Hepatocyte (in vitro differentiated cells): ENCODE results near the gene PAWR. TPM values are rescaled to one million over a fixed set of nuclear protein-coding genes. Genes with fewer than 3 reads are reported as not detected.
A peak's percentile ranks its signal among the peaks of the same experiment; 100 is the strongest.
"Not testable (repeated sequence)": the region's sequence is repeated elsewhere in the genome, so short reads cannot be mapped to it uniquely, and the experiment has no call there.

Experiments
- DNase-seq: peaks from one replicate; pipeline ENCODE4 v3.0.0-alpha.2; 2016; ENCODE audit warnings: low spot score
- H2AFZ ChIP-seq: fragments of 200-600 bp; sonication (generic); 2 replicates; pipeline ENCODE4 v1.6.0; 2016; ENCODE audit warnings: antibody characterized with exemption, mild to moderate bottlenecking
- H3K27ac ChIP-seq: fragments of 200-600 bp; sonication (generic); 2 replicates; pipeline ENCODE4 v1.5.1; 2016; ENCODE audit warnings: mild to moderate bottlenecking
- H3K27me3 ChIP-seq: fragments of 200-600 bp; sonication (generic); 2 replicates; pipeline ENCODE4 v1.6.1; 2016
- H3K36me3 ChIP-seq: fragments of 200-600 bp; sonication (generic); replicated peaks from 2 replicates; pipeline ENCODE4 v1.5.1; 2016; ENCODE audit warnings: low read depth; ENCODE audit not compliant: insufficient read depth
- H3K4me1 ChIP-seq: fragments of 200-600 bp; sonication (generic); 2 replicates; pipeline ENCODE4 v1.5.1; 2016; ENCODE audit warnings: mild to moderate bottlenecking, moderate library complexity; ENCODE audit not compliant: insufficient read depth
- H3K4me2 ChIP-seq: fragments of 200-600 bp; sonication (generic); 2 replicates; pipeline ENCODE4 v1.6.0; 2016
- H3K4me3 ChIP-seq: fragments of 200-600 bp; sonication (generic); 2 replicates; pipeline ENCODE4 v1.5.1; 2016; ENCODE audit warnings: mild to moderate bottlenecking
- H3K79me2 ChIP-seq: fragments of 200-600 bp; sonication (generic); 2 replicates; pipeline ENCODE4 v1.6.0; 2017; ENCODE audit warnings: mild to moderate bottlenecking
- H3K9me2 ChIP-seq: fragments of 200-600 bp; sonication (generic); replicated peaks from 2 replicates; pipeline ENCODE4 v1.6.0; 2017; ENCODE audit warnings: mild to moderate bottlenecking; ENCODE audit not compliant: insufficient read depth
- H3K9me3 ChIP-seq: fragments of 200-600 bp; sonication (generic); 2 replicates; pipeline ENCODE4 v1.5.1; 2016; ENCODE audit warnings: low read depth, mild to moderate bottlenecking
- H4K20me1 ChIP-seq: fragments of 200-600 bp; sonication (generic); 2 replicates; pipeline ENCODE4 v1.6.0; 2016; ENCODE audit warnings: mild to moderate bottlenecking; ENCODE audit not compliant: insufficient read depth, poor library complexity, severe bottlenecking
- EZH2 ChIP-seq: fragments of 200-600 bp; sonication (generic); IDR thresholded peaks from 2 replicates; pipeline ENCODE4 v1.6.1; 2016; ENCODE audit warnings: antibody characterized with exemption, mild to moderate bottlenecking, borderline replicate concordance
- EZH2phosphoT487 ChIP-seq: fragments of 200-600 bp; sonication (generic); IDR thresholded peaks from one replicate; pipeline ENCODE4 v1.6.1; 2018; ENCODE audit warnings: antibody characterized with exemption, mild to moderate bottlenecking, low read depth, moderate library complexity; ENCODE audit not compliant: unreplicated experiment, severe bottlenecking
- WGBS: methylation state at CpG from one replicate; pipeline ENCODE4 v1.1.6; 2016; ENCODE audit warnings: low lambda C conversion rate; ENCODE audit errors: missing lambda C conversion rate; 5-methylcytosine and 5-hydroxymethylcytosine counted together
- polyA plus RNA-seq: library from polyadenylated mRNA; unstranded; fragments of >200 nt; fragmentation: Nextera tagmentation; extraction: Ambion mirVana; gene quantifications from 2 replicates; pipeline ENCODE4 v1.2.1, GENCODE V29; 2016
- total RNA-seq: library from RNA; depleted of rRNA; stranded (reverse); fragments of >200 nt; gene quantifications from 2 replicates; pipeline ENCODE4 v1.2.3, GENCODE V29; 2014
- TF ChIP-seq, protein P1 (sequence below): fragments of 200-600 bp; sonication (generic); IDR thresholded peaks from 2 replicates; pipeline ENCODE4 v1.5.1; 2016; ENCODE audit warnings: antibody characterized with exemption, mild to moderate bottlenecking; ENCODE audit not compliant: poor library complexity

Gene PAWR
- total and polyA plus RNA-seq, 2 experiments from 2014 or later: 40.5 to 54.9 TPM

DNA sequence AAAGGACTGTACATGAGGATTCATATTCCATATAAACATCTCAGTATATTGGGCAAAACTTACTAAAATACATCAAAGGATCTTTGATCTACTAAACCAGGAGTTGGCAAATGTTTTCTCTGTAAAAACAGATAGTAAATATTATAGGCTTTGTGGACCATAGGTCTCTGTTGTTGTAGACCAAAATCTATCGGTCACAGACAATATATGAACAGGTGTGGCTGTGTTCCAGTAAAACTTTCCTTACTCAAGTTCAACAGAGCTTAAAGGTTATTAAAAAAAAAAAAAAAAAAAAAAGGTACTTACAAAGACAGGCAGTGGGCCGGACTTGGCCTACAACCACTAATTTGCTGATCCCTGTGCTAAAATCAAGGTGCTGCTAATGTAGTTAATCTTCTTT is 40.3 kb downstream of the PAWR start:
- Histone ChIP-seq H2AFZ (no peak overlapping the region), H3K4me1 (no peaks in the 10 kb centered on the region), H3K27me3 (no peaks in the 10 kb centered on the region), H3K36me3 (no peaks in the 10 kb centered on the region), H3K79me2 (peaks cover 87% of the 10 kb centered on the region), H3K4me2 (no peak overlapping the region), H4K20me1 (no peaks in the 10 kb centered on the region), H3K9me3 (no peaks in the 10 kb centered on the region), H3K27ac (no peak overlapping the region), H3K9me2 (no peaks in the 10 kb centered on the region), H3K4me3 (no peak overlapping the region)
- no peak for DNase-seq
- WGBS: 72% methylated on average over 2 of the region's 2 CpGs
- TF ChIP-seq EZH2phosphoT487: no peak
- TF ChIP-seq, protein P1, sequence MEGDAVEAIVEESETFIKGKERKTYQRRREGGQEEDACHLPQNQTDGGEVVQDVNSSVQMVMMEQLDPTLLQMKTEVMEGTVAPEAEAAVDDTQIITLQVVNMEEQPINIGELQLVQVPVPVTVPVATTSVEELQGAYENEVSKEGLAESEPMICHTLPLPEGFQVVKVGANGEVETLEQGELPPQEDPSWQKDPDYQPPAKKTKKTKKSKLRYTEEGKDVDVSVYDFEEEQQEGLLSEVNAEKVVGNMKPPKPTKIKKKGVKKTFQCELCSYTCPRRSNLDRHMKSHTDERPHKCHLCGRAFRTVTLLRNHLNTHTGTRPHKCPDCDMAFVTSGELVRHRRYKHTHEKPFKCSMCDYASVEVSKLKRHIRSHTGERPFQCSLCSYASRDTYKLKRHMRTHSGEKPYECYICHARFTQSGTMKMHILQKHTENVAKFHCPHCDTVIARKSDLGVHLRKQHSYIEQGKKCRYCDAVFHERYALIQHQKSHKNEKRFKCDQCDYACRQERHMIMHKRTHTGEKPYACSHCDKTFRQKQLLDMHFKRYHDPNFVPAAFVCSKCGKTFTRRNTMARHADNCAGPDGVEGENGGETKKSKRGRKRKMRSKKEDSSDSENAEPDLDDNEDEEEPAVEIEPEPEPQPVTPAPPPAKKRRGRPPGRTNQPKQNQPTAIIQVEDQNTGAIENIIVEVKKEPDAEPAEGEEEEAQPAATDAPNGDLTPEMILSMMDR: no peak
- TF ChIP-seq EZH2: no peak

DNA sequence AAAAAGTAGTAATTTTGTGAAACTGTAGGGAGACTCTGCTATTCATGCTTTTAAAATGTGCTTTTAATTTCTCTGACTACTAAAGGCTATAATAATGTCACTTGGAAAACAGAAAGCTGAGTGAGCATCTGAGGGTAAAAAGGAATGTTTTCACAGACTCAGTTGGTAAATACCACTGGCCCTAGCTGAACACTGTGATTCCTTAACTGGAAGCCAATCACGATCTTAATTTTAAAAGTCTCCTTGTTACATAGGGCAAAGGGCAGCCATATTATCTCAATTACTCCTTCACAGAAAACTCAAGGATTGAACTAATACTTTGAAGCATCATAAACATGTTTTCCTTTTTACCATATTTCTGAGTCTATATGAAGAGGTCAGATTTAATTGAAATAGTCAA is 41.9 kb downstream of the PAWR start:
- Histone ChIP-seq H3K79me2 (peaks cover 80% of the 10 kb centered on the region), H2AFZ (no peak overlapping the region), H3K27ac (no peak overlapping the region), H3K4me1 (peaks cover 4% of the 10 kb centered on the region), H3K27me3 (no peaks in the 10 kb centered on the region), H3K4me3 (no peak overlapping the region), H3K4me2 (peak overlapping the region; percentile 46), H3K9me3 (no peaks in the 10 kb centered on the region), H4K20me1 (no peaks in the 10 kb centered on the region), H3K36me3 (no peaks in the 10 kb centered on the region), H3K9me2 (no peaks in the 10 kb centered on the region)
- DNase-seq: no peak
- WGBS: 59% methylated on average over 1 of the region's 1 CpG
- TF ChIP-seq, protein P1: no peak
- TF ChIP-seq EZH2phosphoT487: no peak
- no peak for TF ChIP-seq EZH2

DNA sequence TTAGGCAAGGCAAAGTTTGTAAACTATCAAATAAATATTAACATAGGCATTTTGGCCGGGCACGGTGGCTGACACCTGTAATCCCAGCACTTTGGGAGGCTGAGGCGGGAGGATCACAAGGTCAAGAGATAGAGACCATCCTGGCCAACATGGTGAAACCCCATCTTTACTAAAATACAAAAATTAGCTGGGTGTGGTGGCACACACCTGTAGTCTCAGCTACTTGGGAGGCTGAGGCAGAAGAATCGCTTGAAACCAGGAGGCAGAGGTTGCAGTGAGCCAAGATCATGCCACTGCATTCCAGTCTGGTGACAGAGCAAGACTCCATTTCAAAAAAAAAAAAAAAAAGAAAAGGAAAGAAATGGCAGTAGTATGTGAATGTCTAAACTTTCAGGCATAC is 43.9 kb downstream of the PAWR start:
- peaks cover 13% of the 10 kb centered on the region for H3K4me1 ChIP-seq
- not testable (repeated sequence) for H3K4me3 ChIP-seq, H3K27ac ChIP-seq, H3K9me3 ChIP-seq, H3K9me2 ChIP-seq, H3K27me3 ChIP-seq, DNase-seq, H3K4me2 ChIP-seq, H2AFZ ChIP-seq, H3K36me3 ChIP-seq, H4K20me1 ChIP-seq
- H3K79me2 ChIP-seq: peaks cover 83% of the 10 kb centered on the region
- WGBS: 100% methylated on average over 4 of the region's 4 CpGs

DNA sequence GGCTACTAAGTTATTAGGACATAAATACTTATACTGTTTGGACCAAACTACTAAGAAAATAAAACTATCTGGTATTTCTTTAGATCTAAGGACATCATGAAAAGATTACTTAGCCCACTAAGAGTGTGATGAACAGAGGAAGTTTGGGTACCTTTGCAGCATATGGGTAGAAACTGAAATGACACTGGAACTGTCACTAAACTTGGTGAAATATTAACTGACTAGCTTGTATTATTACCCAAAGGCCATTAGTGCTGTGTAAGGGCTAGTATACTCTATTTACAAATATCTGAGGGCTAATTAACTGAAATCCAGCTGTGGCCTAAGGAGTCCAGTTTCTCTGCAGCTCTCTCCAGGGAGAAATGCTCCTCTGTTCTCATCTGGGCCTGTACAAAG is 45.5 kb downstream of the PAWR start:
- Histone ChIP-seq H3K9me2 (no peaks in the 10 kb centered on the region), H3K4me1 (peaks cover 13% of the 10 kb centered on the region), H4K20me1 (no peaks in the 10 kb centered on the region), H3K79me2 (peaks cover 85% of the 10 kb centered on the region), H2AFZ (no peak overlapping the region), H3K9me3 (no peaks in the 10 kb centered on the region), H3K27me3 (no peaks in the 10 kb centered on the region), H3K4me2 (peak overlapping the region; percentile 20), H3K27ac (no peak overlapping the region), H3K36me3 (no peaks in the 10 kb centered on the region), H3K4me3 (no peak overlapping the region)
- DNase-seq: no peak
- no peak for TF ChIP-seq EZH2
- TF ChIP-seq EZH2phosphoT487: no peak
- TF ChIP-seq, protein P1: no peak
